Panc1 (cell line): ENCODE measurements around the gene LYPD6. TPM values are rescaled to one million over a fixed set of nuclear protein-coding genes. Genes with fewer than 3 reads are reported as not detected.

Experiments
- ATAC-seq: fragments of 200-7000 bp; cut with Tn5 transposase; 2 replicates; pipeline ENCODE4 v1.9.1; 2020; ENCODE audit warnings: mild to moderate bottlenecking, moderate library complexity
- BruUV-seq: library from RNA; stranded (reverse); fragments of 400-500 nt; replicated peaks from 2 replicates; lab custom pipeline; 2021; lab: Mats Ljungman, UMichigan
- CTCF ChIA-PET: fragments of 300-600 bp; sonication (Branson Sonifier 250); formaldehyde crosslinking; loops from one replicate; lab custom pipeline; 2022; ENCODE audit warnings: antibody characterized with exemption; lab: Charles Lee
- POLR2A ChIA-PET: fragments of 300-600 bp; sonication (Branson Sonifier 250); formaldehyde crosslinking; loops from one replicate; lab custom pipeline; 2022; ENCODE audit warnings: antibody characterized with exemption; lab: Charles Lee
- DNase-seq: peaks from one replicate; pipeline ENCODE4 v3.0.0-alpha.2; 2010; ENCODE audit warnings: low read depth, low spot score
- H3K27ac ChIP-seq: 2 replicates; pipeline ENCODE4 v1.5.1; 2011; ENCODE audit warnings: mild to moderate bottlenecking, low read length, inconsistent platforms
- H3K27me3 ChIP-seq: fragments of 200-500 bp; sonication (Bioruptor generic); 2 replicates; pipeline ENCODE4 v1.6.0; 2014; ENCODE audit warnings: low read length, inconsistent platforms; ENCODE audit not compliant: control insufficient read depth, insufficient read depth
- H3K36me3 ChIP-seq: fragments of 200-500 bp; sonication (Bioruptor generic); 2 replicates; pipeline ENCODE4 v1.5.1; 2014; ENCODE audit warnings: inconsistent platforms, mild to moderate bottlenecking, low read length, moderate library complexity; ENCODE audit not compliant: control insufficient read depth, insufficient read depth
- H3K4me1 ChIP-seq: 2 replicates; pipeline ENCODE4 v1.5.1; 2011; ENCODE audit warnings: inconsistent platforms, mild to moderate bottlenecking, low read length, moderate library complexity; ENCODE audit not compliant: control insufficient read depth, insufficient read depth
- H3K4me3 ChIP-seq, 2 experiments: 2 replicates each; pipeline ENCODE4 v1.5.1; 2011 to 2012; ENCODE audit warnings: low read depth in 2 of 2, low read length in 2 of 2, mild to moderate bottlenecking in 2 of 2, inconsistent platforms in 1 of 2, moderate library complexity in 1 of 2
- H3K9me3 ChIP-seq: fragments of 200-500 bp; sonication (Bioruptor generic); 2 replicates; pipeline ENCODE4 v1.5.1; 2014; ENCODE audit warnings: low read depth, mild to moderate bottlenecking, inconsistent platforms, low read length, moderate library complexity; ENCODE audit not compliant: control insufficient read depth, insufficient read depth
- CTCF ChIP-seq: fragments of 450-650 bp; IDR thresholded peaks from 2 replicates; pipeline ENCODE4 v1.5.1; 2017; ENCODE audit warnings: mild to moderate bottlenecking
- POLR2AphosphoS5 ChIP-seq: IDR thresholded peaks from 2 replicates; pipeline ENCODE4 v1.6.1; 2012; ENCODE audit warnings: mild to moderate bottlenecking, low read depth, low read length, moderate library complexity
- REST ChIP-seq, 2 experiments: IDR thresholded peaks; 2 replicates each; pipeline ENCODE4 v1.6.1; 2011 to 2012; ENCODE audit warnings: low read depth in 2 of 2, control low read depth in 1 of 2, low read length in 1 of 2, mild to moderate bottlenecking in 1 of 2, moderate library complexity in 1 of 2; ENCODE audit not compliant: insufficient read depth in 1 of 2
- SIN3A ChIP-seq: IDR thresholded peaks from 2 replicates; pipeline ENCODE4 v1.6.1; 2012; ENCODE audit warnings: low read depth, mild to moderate bottlenecking, low read length, moderate library complexity, borderline replicate concordance; ENCODE audit not compliant: insufficient read depth
- TCF7L2 ChIP-seq: IDR thresholded peaks from 2 replicates; pipeline ENCODE4 v1.6.1; 2011; ENCODE audit warnings: mild to moderate bottlenecking, low read depth, low read length, inconsistent platforms
- in situ Hi-C: cut with HindIII; loops from 2 replicates; pipeline ENCODE4 v1.10.0; 2016; ENCODE audit warnings: low sequenced_read_pairs, low pct_unique_long_range_greater_than_20kb
- intact Hi-C: fragments of 100-400 bp; cut with micrococcal nuclease; formaldehyde crosslinking; loops from one replicate; pipeline ENCODE4 v1.10.0; 2022; ENCODE audit not compliant: unreplicated experiment
- total RNA-seq: library from RNA; stranded (reverse); gene quantifications from one replicate; pipeline ENCODE4 v1.2.1, GENCODE V29; 2021; ENCODE audit not compliant: unreplicated experiment

Gene LYPD6
- total RNA-seq, 1 experiment from 2014 or later = 0.31 TPM

GRCh38 chr2:149489452-149489851, 159.1 kb downstream of the LYPD6 start:
- BruUV-seq = no TSS peak
- Histone ChIP-seq H3K27ac (no peak overlapping the region), H3K27me3 (peaks cover 14% of the 10 kb centered on the region; the same call in 1 of the 2 replicates), H3K9me3 (no peaks in the 10 kb centered on the region), H3K4me1 (no peaks in the 10 kb centered on the region; the same call in 1 of the 2 replicates), H3K36me3 (no peaks in the 10 kb centered on the region), H3K4me3 (peak overlapping the region in 1 of 2 experiments; percentile 25; a peak in 2 of 4 replicates)
- intact Hi-C loops = no loop called here
- in situ Hi-C loops = no loop called here
- POLR2A ChIA-PET = no interaction called here
- DNase-seq (no peak), ATAC-seq (peak; percentile 60; the same call in 1 of the 2 replicates)
- CTCF ChIA-PET = no interaction called here
- TF ChIP-seq CTCF = no peak
- no peak for TF ChIP-seq REST (IDR thresholded peaks at IDR 0.05; ENCODE audit: insufficient read depth in 1 of 2, low read depth in 2 of 2, low read length in 1 of 2)
- no peak for TF ChIP-seq POLR2AphosphoS5
- TF ChIP-seq TCF7L2 = no peak
- no peak for TF ChIP-seq SIN3A

- ATAC-seq (no peak), DNase-seq (no peak)
- ChIA-PET POLR2A (no interaction called here), CTCF (no interaction called here)
- Histone ChIP-seq H3K9me3 (no peaks in the 10 kb centered on the region), H3K36me3 (no peaks in the 10 kb centered on the region), H3K27me3 (peaks cover 14% of the 10 kb centered on the region; the same call in 1 of the 2 replicates), H3K4me3 (no peak overlapping the region), H3K27ac (no peak overlapping the region), H3K4me1 (no peaks in the 10 kb centered on the region; the same call in 1 of the 2 replicates)
- no peak for TF ChIP-seq REST (IDR thresholded peaks at IDR 0.05; ENCODE audit: insufficient read depth in 1 of 2, low read depth in 2 of 2, low read length in 1 of 2)
- no peak for TF ChIP-seq TCF7L2
- no peak for TF ChIP-seq POLR2AphosphoS5
- no peak for TF ChIP-seq SIN3A
- no peak for TF ChIP-seq CTCF
- BruUV-seq = no TSS peak
- intact Hi-C loops (no loop called here), in situ Hi-C loops (no loop called here)
Observed at GRCh38 chr2:149490296-149490695, 159.9 kb downstream of the LYPD6 start.
